NOMO-1 treated with dmso at 0.1 percent for 144 hours (cell line): ENCODE measurements around the gene CLDN18.

Experiments used
- DNase-seq: peaks from one replicate; lab custom pipeline; 2025; ENCODE audit not compliant: unreplicated experiment; lab: John Stamatoyannopoulos, UW

CLDN18 gene

GRCh38 chr3:138023754-138024153 is 13.8 kb downstream of the CLDN18 start:
- DNase-seq = no peak

- no peak for DNase-seq
These were observed 15.6 kb downstream of the CLDN18 start for GRCh38 chr3:138025553-138025952.

- no peak for DNase-seq
These were observed 17.9 kb downstream of the CLDN18 start for GRCh38 chr3:138027821-138028220.

GRCh38 chr3:138030734-138031280 is 20.8 kb downstream of the CLDN18 start:
- no peak for DNase-seq

GRCh38 chr3:138031536-138031935 is 21.6 kb downstream of the CLDN18 start:
- no peak for DNase-seq

GRCh38 chr3:138032567-138032966 is 22.6 kb downstream of the CLDN18 start:
- DNase-seq = no peak

GRCh38 chr3:138033202-138033691 is 23.3 kb downstream of the CLDN18 start:
- no peak for DNase-seq

GRCh38 chr3:138034918-138035317 is 25.0 kb downstream of the CLDN18 start:
- DNase-seq = no peak

GRCh38 chr3:138036572-138036971 is 26.6 kb downstream of the CLDN18 start:
- DNase-seq = peak; percentile 90

GRCh38 chr3:138038725-138039462 is 28.9 kb downstream of the CLDN18 start:
- no peak for DNase-seq

GRCh38 chr3:138042043-138042442 is 32.1 kb downstream of the CLDN18 start:
- no peak for DNase-seq

GRCh38 chr3:138043266-138044029 is 33.5 kb downstream of the CLDN18 start:
- no peak for DNase-seq

GRCh38 chr3:138046085-138046484 is 36.1 kb downstream of the CLDN18 start:
- DNase-seq = no peak

- DNase-seq = no peak
These were observed 37.0 kb downstream of the CLDN18 start for GRCh38 chr3:138046955-138047354.

- no peak for DNase-seq
These were observed 37.7 kb downstream of the CLDN18 start for GRCh38 chr3:138047596-138048158.

- no peak for DNase-seq
These were observed 39.4 kb downstream of the CLDN18 start for GRCh38 chr3:138049157-138049919.

GRCh38 chr3:138051947-138052802 is 42.2 kb downstream of the CLDN18 start:
- peak; percentile 6 for DNase-seq

GRCh38 chr3:138054057-138054456 is 44.1 kb downstream of the CLDN18 start:
- DNase-seq = no peak

GRCh38 chr3:138057384-138057783 is 47.4 kb downstream of the CLDN18 start:
- no peak for DNase-seq

GRCh38 chr3:138059261-138059660 is 49.3 kb downstream of the CLDN18 start:
- no peak for DNase-seq
